Measurements from ENCODE around the gene PLOD3. TPM values are rescaled to one million over a fixed set of nuclear protein-coding genes. Genes with fewer than 3 reads are reported as not detected.

The PLOD3 gene
- total RNA-seq, 1 experiment from 2014 or later: 48.3 TPM

DNA sequence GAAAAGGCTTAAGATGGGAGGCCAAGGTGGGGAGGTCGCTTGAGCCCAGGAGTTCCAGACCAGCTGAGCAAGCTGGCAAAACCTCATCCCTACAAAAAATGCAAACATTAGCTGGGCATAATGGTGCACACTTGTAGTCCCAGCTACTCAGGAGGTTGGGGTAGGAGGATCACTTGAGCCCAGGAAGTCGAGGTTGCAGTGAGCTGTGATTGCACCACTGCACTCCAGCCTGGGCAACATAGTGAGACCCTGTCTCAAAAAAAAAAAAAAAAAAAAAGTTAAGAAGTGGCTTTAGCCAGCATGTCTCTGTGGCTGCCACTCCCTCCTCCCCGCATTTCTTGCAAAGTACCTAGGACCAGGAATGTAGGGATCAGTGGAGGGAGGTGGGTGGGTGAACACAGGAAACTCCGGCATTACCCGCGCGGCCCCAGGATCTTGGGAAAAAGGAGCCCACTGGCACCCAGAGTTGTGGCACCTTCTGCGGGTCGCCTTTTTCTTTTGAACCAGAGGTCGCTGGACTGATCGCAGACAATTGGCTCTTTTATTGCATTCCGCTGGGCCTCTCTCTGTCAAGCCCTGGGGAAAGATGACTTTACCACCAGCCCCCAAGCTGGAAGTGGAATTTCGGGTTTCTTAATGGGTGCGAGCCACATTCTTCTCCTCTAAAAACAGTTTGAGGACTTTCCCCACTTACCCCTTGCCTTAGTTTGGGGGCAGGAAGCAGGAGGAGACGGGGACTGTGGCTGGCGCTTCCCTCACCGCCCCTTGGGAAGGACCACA lies 55.5 kb downstream of the PLOD3 start:
- TF ChIP-seq, protein P1, sequence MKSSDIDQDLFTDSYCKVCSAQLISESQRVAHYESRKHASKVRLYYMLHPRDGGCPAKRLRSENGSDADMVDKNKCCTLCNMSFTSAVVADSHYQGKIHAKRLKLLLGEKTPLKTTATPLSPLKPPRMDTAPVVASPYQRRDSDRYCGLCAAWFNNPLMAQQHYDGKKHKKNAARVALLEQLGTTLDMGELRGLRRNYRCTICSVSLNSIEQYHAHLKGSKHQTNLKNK (CRISPR knock-in tag; IDR thresholded peaks at IDR 0.05): no peak
- TF ChIP-seq OVOL2 (CRISPR knock-in tag; IDR thresholded peaks at IDR 0.05; ENCODE audit: borderline replicate concordance) (no peak), ZNF219 (CRISPR knock-in tag; IDR thresholded peaks at IDR 0.05; ENCODE audit: borderline replicate concordance) (no peak), CBFB (CRISPR knock-in tag; IDR thresholded peaks at IDR 0.05; ENCODE audit: low read depth) (no peak), ZNF121 (CRISPR knock-in tag; IDR thresholded peaks at IDR 0.05) (peak; percentile 99)
- TF ChIP-seq, protein P2, sequence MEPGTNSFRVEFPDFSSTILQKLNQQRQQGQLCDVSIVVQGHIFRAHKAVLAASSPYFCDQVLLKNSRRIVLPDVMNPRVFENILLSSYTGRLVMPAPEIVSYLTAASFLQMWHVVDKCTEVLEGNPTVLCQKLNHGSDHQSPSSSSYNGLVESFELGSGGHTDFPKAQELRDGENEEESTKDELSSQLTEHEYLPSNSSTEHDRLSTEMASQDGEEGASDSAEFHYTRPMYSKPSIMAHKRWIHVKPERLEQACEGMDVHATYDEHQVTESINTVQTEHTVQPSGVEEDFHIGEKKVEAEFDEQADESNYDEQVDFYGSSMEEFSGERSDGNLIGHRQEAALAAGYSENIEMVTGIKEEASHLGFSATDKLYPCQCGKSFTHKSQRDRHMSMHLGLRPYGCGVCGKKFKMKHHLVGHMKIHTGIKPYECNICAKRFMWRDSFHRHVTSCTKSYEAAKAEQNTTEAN (CRISPR knock-in tag; IDR thresholded peaks at IDR 0.05): no peak
- POLR2A ChIA-PET: interaction anchor here (0.6 to 1.4 kb wide), 2 partner anchors 12 to 383 kb away, joined by 3 to 4 read pairs; no protein-coding TSS in a partner anchor
- peaks cover 54% of the 10 kb centered on the region for H3K4me1 Mint-ChIP-seq
- CTCF ChIA-PET: interaction anchor here (0.5 to 9.0 kb wide), 8 partner anchors 12 to 272 kb away, joined by 3 to 109 read pairs (median 6); partner anchors contain the start of genes PLOD3, SERPINE1, UFSP1 and ZNHIT1
- H3K9me3 Mint-ChIP-seq: no peaks in the 10 kb centered on the region
- peaks cover 33% of the 10 kb centered on the region for H3K27me3 Mint-ChIP-seq (ENCODE audit: low read depth)
- peaks cover 5% of the 10 kb centered on the region; the same call in 1 of the 2 replicates for H3K36me3 Mint-ChIP-seq
- peak overlapping the region; percentile 71 for H3K4me3 Mint-ChIP-seq
- H3K27ac Mint-ChIP-seq: peak overlapping the region; percentile 76; the same call in 1 of the 2 replicates
- DNase-seq (ENCODE audit: low spot score) (no peak), ATAC-seq (no peak)

DNA sequence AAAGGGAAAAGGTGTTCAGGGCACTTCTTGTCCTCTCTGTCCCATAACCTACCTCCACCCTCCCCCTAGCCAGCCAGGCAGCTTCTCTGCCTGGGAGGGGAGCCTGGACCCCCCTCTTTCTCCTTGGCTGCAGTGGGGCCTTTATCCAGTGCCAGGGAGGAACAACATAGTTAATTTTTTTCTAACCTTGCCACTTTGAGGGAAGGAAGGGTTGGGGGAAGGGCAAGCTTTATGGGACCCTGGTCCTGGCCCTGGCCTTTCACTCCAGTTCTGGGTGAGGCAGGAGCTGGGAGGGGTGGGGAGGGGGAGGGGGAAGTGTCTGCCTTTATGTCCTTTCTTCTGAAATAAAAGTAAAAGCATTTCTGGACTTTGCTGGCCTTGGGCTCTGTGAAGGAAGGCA lies 56.5 kb downstream of the PLOD3 start:
- H3K27me3 Mint-ChIP-seq (ENCODE audit: low read depth): peaks cover 25% of the 10 kb centered on the region
- H3K4me3 Mint-ChIP-seq: no peak overlapping the region
- POLR2A ChIA-PET: interaction anchor here (1.4 kb wide), 1 partner anchor 13 kb away, joined by 4 read pairs; no protein-coding TSS in a partner anchor
- ATAC-seq (no peak), DNase-seq (ENCODE audit: low spot score) (no peak)
- no peaks in the 10 kb centered on the region for H3K9me3 Mint-ChIP-seq
- H3K36me3 Mint-ChIP-seq: peaks cover 5% of the 10 kb centered on the region; the same call in 1 of the 2 replicates
- CTCF ChIA-PET: interaction anchor here (0.5 to 9.0 kb wide), 8 partner anchors 13 to 271 kb away, joined by 3 to 109 read pairs (median 6); partner anchors contain the start of genes PLOD3, SERPINE1, UFSP1 and ZNHIT1
- peaks cover 58% of the 10 kb centered on the region for H3K4me1 Mint-ChIP-seq
- H3K27ac Mint-ChIP-seq: no peak overlapping the region
- TF ChIP-seq, protein P3, sequence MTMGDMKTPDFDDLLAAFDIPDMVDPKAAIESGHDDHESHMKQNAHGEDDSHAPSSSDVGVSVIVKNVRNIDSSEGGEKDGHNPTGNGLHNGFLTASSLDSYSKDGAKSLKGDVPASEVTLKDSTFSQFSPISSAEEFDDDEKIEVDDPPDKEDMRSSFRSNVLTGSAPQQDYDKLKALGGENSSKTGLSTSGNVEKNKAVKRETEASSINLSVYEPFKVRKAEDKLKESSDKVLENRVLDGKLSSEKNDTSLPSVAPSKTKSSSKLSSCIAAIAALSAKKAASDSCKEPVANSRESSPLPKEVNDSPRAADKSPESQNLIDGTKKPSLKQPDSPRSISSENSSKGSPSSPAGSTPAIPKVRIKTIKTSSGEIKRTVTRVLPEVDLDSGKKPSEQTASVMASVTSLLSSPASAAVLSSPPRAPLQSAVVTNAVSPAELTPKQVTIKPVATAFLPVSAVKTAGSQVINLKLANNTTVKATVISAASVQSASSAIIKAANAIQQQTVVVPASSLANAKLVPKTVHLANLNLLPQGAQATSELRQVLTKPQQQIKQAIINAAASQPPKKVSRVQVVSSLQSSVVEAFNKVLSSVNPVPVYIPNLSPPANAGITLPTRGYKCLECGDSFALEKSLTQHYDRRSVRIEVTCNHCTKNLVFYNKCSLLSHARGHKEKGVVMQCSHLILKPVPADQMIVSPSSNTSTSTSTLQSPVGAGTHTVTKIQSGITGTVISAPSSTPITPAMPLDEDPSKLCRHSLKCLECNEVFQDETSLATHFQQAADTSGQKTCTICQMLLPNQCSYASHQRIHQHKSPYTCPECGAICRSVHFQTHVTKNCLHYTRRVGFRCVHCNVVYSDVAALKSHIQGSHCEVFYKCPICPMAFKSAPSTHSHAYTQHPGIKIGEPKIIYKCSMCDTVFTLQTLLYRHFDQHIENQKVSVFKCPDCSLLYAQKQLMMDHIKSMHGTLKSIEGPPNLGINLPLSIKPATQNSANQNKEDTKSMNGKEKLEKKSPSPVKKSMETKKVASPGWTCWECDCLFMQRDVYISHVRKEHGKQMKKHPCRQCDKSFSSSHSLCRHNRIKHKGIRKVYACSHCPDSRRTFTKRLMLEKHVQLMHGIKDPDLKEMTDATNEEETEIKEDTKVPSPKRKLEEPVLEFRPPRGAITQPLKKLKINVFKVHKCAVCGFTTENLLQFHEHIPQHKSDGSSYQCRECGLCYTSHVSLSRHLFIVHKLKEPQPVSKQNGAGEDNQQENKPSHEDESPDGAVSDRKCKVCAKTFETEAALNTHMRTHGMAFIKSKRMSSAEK (CRISPR knock-in tag; IDR thresholded peaks at IDR 0.05; ENCODE audit: borderline replicate concordance): no peak
- TF ChIP-seq HMGA2 (CRISPR knock-in tag; IDR thresholded peaks at IDR 0.05) (no peak), NR2C2 (CRISPR knock-in tag; IDR thresholded peaks at IDR 0.05) (no peak), GTF2I (CRISPR knock-in tag; conservative IDR thresholded peaks at IDR 0.05) (no peak), SMAD4 (CRISPR knock-in tag; IDR thresholded peaks at IDR 0.05) (no peak), ATF1 (CRISPR knock-in tag; IDR thresholded peaks at IDR 0.05) (no peak), ZNF317 (CRISPR knock-in tag; IDR thresholded peaks at IDR 0.05; ENCODE audit: borderline replicate concordance, low read depth) (no peak), ZBTB21 (CRISPR knock-in tag; IDR thresholded peaks at IDR 0.05; ENCODE audit: borderline replicate concordance) (no peak), SOX15 (CRISPR knock-in tag; IDR thresholded peaks at IDR 0.05) (no peak), SMAD3 (CRISPR knock-in tag; IDR thresholded peaks at IDR 0.05; ENCODE audit: borderline replicate concordance) (no peak), EMX1 (CRISPR knock-in tag; IDR thresholded peaks at IDR 0.05) (no peak), KAT7 (CRISPR knock-in tag; IDR thresholded peaks at IDR 0.05; ENCODE audit: borderline replicate concordance) (no peak)
- TF ChIP-seq, protein P4, sequence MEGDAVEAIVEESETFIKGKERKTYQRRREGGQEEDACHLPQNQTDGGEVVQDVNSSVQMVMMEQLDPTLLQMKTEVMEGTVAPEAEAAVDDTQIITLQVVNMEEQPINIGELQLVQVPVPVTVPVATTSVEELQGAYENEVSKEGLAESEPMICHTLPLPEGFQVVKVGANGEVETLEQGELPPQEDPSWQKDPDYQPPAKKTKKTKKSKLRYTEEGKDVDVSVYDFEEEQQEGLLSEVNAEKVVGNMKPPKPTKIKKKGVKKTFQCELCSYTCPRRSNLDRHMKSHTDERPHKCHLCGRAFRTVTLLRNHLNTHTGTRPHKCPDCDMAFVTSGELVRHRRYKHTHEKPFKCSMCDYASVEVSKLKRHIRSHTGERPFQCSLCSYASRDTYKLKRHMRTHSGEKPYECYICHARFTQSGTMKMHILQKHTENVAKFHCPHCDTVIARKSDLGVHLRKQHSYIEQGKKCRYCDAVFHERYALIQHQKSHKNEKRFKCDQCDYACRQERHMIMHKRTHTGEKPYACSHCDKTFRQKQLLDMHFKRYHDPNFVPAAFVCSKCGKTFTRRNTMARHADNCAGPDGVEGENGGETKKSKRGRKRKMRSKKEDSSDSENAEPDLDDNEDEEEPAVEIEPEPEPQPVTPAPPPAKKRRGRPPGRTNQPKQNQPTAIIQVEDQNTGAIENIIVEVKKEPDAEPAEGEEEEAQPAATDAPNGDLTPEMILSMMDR (IDR thresholded peaks at IDR 0.05): no peak
- TF ChIP-seq, protein P5, sequence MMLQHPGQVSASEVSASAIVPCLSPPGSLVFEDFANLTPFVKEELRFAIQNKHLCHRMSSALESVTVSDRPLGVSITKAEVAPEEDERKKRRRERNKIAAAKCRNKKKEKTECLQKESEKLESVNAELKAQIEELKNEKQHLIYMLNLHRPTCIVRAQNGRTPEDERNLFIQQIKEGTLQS (CRISPR knock-in tag; conservative IDR thresholded peaks at IDR 0.05): no peak
- TF ChIP-seq, protein P6, sequence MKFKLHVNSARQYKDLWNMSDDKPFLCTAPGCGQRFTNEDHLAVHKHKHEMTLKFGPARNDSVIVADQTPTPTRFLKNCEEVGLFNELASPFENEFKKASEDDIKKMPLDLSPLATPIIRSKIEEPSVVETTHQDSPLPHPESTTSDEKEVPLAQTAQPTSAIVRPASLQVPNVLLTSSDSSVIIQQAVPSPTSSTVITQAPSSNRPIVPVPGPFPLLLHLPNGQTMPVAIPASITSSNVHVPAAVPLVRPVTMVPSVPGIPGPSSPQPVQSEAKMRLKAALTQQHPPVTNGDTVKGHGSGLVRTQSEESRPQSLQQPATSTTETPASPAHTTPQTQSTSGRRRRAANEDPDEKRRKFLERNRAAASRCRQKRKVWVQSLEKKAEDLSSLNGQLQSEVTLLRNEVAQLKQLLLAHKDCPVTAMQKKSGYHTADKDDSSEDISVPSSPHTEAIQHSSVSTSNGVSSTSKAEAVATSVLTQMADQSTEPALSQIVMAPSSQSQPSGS (CRISPR knock-in tag; IDR thresholded peaks at IDR 0.05; ENCODE audit: borderline replicate concordance, low read depth): no peak
- TF ChIP-seq, protein P7, sequence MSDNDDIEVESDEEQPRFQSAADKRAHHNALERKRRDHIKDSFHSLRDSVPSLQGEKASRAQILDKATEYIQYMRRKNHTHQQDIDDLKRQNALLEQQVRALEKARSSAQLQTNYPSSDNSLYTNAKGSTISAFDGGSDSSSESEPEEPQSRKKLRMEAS (CRISPR knock-in tag; IDR thresholded peaks at IDR 0.05): no peak
- TF ChIP-seq, protein P8, sequence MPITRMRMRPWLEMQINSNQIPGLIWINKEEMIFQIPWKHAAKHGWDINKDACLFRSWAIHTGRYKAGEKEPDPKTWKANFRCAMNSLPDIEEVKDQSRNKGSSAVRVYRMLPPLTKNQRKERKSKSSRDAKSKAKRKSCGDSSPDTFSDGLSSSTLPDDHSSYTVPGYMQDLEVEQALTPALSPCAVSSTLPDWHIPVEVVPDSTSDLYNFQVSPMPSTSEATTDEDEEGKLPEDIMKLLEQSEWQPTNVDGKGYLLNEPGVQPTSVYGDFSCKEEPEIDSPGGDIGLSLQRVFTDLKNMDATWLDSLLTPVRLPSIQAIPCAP (CRISPR knock-in tag; IDR thresholded peaks at IDR 0.05): no peak

Measured in WTC11 (cell line).